ENCODE data around the gene BICC1. TPM values are rescaled to one million over a fixed set of nuclear protein-coding genes. Genes with fewer than 3 reads are reported as not detected.
A peak's percentile ranks its signal among the peaks of the same experiment; 100 is the strongest.

BICC1 gene
- total and polyA plus RNA-seq, 2 of the 13 experiments (the other 11 are each of a cell fraction or from before 2014, with no cell fraction given), result 0.18 to 1.5 TPM

- TF ChIP-seq ZNF354B (CRISPR knock-in tag; IDR thresholded peaks at IDR 0.05) (no peak), THAP8 (CRISPR knock-in tag; IDR thresholded peaks at IDR 0.05; ENCODE audit: borderline replicate concordance) (no peak), FOXM1 (CRISPR knock-in tag; IDR thresholded peaks at IDR 0.05) (no peak), GATA4 (IDR thresholded peaks at IDR 0.05; ENCODE audit: borderline replicate concordance, low read depth) (no peak), ZZZ3 (CRISPR knock-in tag; IDR thresholded peaks at IDR 0.05; ENCODE audit: borderline replicate concordance) (no peak)
These were observed 294.4 kb downstream of the BICC1 start (continued) for GRCh38 chr10:58806970-58807628.

GRCh38 chr10:58807629-58808022, 295.0 kb downstream of the BICC1 start:
- ChIA-PET CTCF (ENCODE audit: low intra/inter-chr PET ratio, low total read pairs) (no interaction called here), POLR2A (no interaction called here)
- DNase-seq (ENCODE audit: low spot score) (peak; percentile 73), FAIRE-seq (peak; percentile 71), ATAC-seq (peak; percentile 80)
- no TSS peak for BruUV-seq (replicated peaks)
- no peaks in the 10 kb centered on the region for H3K27me3 ChIP-seq (ENCODE audit: control insufficient read depth in 1 of 2, insufficient read depth in 2 of 2, low read length in 2 of 2)
- TF ChIP-seq SOX13 (IDR thresholded peaks at IDR 0.05), result no peak
- TF ChIP-seq SOX13 (CRISPR knock-in tag; conservative IDR thresholded peaks at IDR 0.05 in 1 of 2, IDR thresholded peaks at IDR 0.05 in 1 of 2), result peak in 1 of 2 experiments; percentile 16; a peak in 1 of 4 replicates
- no peak for TF ChIP-seq HMGA1 (CRISPR knock-in tag; conservative IDR thresholded peaks at IDR 0.05)
- no peaks in the 10 kb centered on the region for H3K79me2 ChIP-seq (ENCODE audit: insufficient read depth, low read length)
- 38% methylated on average over 3 of the region's 4 CpGs for WGBS (ENCODE audit: low lambda C conversion rate)
- H2AFZ ChIP-seq (ENCODE audit: low read length), result no peak overlapping the region
- no peak overlapping the region for H3K9ac ChIP-seq (ENCODE audit: insufficient read depth, low read depth, low read length)
- in situ Hi-C loops (cut with HindIII; ENCODE audit: extremely low pct_ligation_motif_present, low pct_unique_long_range_greater_than_20kb) (no loop called here), intact Hi-C loops (cut with micrococcal nuclease; ENCODE audit: unreplicated experiment) (no loop called here)
- H3K4me1 ChIP-seq (ENCODE audit: insufficient read depth, low read length), result peaks cover 31% of the 10 kb centered on the region
- H3K36me3 ChIP-seq (replicated peaks in 1 of 2; ENCODE audit: control insufficient read depth in 1 of 2, insufficient read depth in 2 of 2, low read length in 2 of 2), result peaks cover 1 to 3% of the 10 kb centered on the region in 2 experiments; a peak in 1 of 5 replicates
- no peak overlapping the region for H3K27ac ChIP-seq (ENCODE audit: extremely low read length, insufficient read depth, low read length)
- H3K4me2 ChIP-seq (ENCODE audit: low read depth, low read length), result no peak overlapping the region
- H4K20me1 ChIP-seq (ENCODE audit: insufficient read depth, low read length), result no peaks in the 10 kb centered on the region
- H3K9me3 ChIP-seq (ENCODE audit: low read length), result no peaks in the 10 kb centered on the region
- no peak overlapping the region for H3K4me3 ChIP-seq (replicated peaks in 1 of 3; ENCODE audit: insufficient read depth in 1 of 3, low read depth in 2 of 3, low read length in 3 of 3)
